ENCODE results near the gene NHERF1. TPM values are rescaled to one million over a fixed set of nuclear protein-coding genes. Genes with fewer than 3 reads are reported as not detected.
A peak's percentile ranks its signal among the peaks of the same experiment; 100 is the strongest.

The NHERF1 gene
- total and polyA plus RNA-seq, 2 of the 13 experiments (the other 11 are each of a cell fraction or from before 2014, with no cell fraction given): 169 to 269 TPM

DNA sequence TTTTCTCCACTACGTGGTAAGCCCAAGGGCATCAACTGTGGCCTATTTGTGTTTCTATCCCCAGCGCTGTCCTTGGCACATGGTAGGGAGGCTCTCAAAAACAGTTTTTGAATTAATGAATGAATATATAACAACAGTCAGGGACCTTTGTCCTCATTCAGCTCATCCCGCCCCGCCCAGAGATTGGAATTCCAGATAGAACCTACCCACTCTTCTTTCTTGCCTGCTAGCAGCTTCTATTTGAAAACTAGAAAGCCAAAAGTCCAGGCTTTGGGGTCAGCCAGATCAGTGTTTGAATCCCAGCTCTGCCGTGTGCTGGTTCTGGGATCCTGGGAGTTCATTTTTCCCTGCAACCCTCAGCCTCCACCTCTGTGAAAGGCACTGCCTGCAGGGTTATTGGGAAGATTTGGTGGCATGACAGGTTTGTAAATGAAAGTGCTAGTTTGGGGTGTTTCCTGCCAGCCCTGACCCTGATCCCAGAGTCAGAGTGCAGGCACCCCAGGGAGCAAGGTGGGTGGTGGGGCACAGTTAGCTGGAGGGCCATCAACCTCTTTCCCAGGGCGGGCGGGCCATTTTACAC, 4.5 kb downstream of the NHERF1 start (continued):
- TF ChIP-seq, protein P1, sequence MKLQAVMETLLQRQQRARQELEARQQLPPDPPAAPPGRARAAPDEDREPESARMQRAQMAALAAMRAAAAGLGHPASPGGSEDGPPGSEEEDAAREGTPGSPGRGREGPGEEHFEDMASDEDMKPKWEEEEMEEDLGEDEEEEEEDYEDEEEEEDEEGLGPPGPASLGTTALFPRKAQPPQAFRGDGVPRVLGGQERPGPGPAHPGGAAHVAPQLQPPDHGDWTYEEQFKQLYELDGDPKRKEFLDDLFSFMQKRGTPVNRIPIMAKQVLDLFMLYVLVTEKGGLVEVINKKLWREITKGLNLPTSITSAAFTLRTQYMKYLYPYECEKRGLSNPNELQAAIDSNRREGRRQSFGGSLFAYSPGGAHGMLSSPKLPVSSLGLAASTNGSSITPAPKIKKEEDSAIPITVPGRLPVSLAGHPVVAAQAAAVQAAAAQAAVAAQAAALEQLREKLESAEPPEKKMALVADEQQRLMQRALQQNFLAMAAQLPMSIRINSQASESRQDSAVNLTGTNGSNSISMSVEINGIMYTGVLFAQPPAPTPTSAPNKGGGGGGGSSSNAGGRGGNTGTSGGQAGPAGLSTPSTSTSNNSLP (IDR thresholded peaks at IDR 0.05; ENCODE audit: low read depth, low read length): 0 out of 2 replicates have a peak, but pooled peaks have one; percentile 4
- TF ChIP-seq SYNCRIP (IDR thresholded peaks at IDR 0.05; ENCODE audit: insufficient read depth, low read depth, low read length) (no peak), ZFP90 (CRISPR knock-in tag; IDR thresholded peaks at IDR 0.05; ENCODE audit: borderline replicate concordance) (no peak), ZNF589 (CRISPR knock-in tag; conservative IDR thresholded peaks at IDR 0.05) (no peak), SETDB1 (CRISPR knock-in tag; IDR thresholded peaks at IDR 0.05; ENCODE audit: borderline replicate concordance) (peak; percentile 73; the same call in 1 of the 2 replicates), HNF4G (IDR thresholded peaks at IDR 0.05; ENCODE audit: borderline replicate concordance, low read depth, low read length) (peak; percentile 71; the same call in 1 of the 2 replicates), HNF4G (CRISPR knock-in tag; IDR thresholded peaks at IDR 0.05; ENCODE audit: borderline replicate concordance, low read depth) (no peak; the same call in 1 of the 2 replicates), RFX3 (CRISPR knock-in tag; IDR thresholded peaks at IDR 0.05) (no peak), ZMAT3 (CRISPR knock-in tag; conservative IDR thresholded peaks at IDR 0.05) (0 out of 2 replicates have a peak, but pooled peaks have one; percentile 41), ARID2 (CRISPR knock-in tag; IDR thresholded peaks at IDR 0.05; ENCODE audit: borderline replicate concordance) (no peak), TARDBP (CRISPR knock-in tag; IDR thresholded peaks at IDR 0.05) (peak; percentile 15; the same call in 1 of the 2 replicates), NFIC (IDR thresholded peaks at IDR 0.05; ENCODE audit: low read length) (0 out of 2 replicates have a peak, but pooled peaks have one; percentile 24), ZNF570 (CRISPR knock-in tag; IDR thresholded peaks at IDR 0.05; ENCODE audit: borderline replicate concordance) (no peak), KDM1A (CRISPR knock-in tag; IDR thresholded peaks at IDR 0.05) (0 out of 2 replicates have a peak, but pooled peaks have one; percentile 28), MATR3 (CRISPR knock-in tag; IDR thresholded peaks at IDR 0.05) (no peak)
- TF ChIP-seq, protein P2, sequence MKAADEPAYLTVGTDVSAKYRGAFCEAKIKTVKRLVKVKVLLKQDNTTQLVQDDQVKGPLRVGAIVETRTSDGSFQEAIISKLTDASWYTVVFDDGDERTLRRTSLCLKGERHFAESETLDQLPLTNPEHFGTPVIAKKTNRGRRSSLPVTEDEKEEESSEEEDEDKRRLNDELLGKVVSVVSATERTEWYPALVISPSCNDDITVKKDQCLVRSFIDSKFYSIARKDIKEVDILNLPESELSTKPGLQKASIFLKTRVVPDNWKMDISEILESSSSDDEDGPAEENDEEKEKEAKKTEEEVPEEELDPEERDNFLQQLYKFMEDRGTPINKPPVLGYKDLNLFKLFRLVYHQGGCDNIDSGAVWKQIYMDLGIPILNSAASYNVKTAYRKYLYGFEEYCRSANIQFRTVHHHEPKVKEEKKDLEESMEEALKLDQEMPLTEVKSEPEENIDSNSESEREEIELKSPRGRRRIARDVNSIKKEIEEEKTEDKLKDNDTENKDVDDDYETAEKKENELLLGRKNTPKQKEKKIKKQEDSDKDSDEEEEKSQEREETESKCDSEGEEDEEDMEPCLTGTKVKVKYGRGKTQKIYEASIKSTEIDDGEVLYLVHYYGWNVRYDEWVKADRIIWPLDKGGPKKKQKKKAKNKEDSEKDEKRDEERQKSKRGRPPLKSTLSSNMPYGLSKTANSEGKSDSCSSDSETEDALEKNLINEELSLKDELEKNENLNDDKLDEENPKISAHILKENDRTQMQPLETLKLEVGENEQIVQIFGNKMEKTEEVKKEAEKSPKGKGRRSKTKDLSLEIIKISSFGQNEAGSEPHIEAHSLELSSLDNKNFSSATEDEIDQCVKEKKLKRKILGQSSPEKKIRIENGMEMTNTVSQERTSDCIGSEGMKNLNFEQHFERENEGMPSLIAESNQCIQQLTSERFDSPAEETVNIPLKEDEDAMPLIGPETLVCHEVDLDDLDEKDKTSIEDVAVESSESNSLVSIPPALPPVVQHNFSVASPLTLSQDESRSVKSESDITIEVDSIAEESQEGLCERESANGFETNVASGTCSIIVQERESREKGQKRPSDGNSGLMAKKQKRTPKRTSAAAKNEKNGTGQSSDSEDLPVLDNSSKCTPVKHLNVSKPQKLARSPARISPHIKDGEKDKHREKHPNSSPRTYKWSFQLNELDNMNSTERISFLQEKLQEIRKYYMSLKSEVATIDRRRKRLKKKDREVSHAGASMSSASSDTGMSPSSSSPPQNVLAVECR (CRISPR knock-in tag; IDR thresholded peaks at IDR 0.05; ENCODE audit: borderline replicate concordance): peak; percentile 52; the same call in 1 of the 2 replicates
- TF ChIP-seq, protein P3, sequence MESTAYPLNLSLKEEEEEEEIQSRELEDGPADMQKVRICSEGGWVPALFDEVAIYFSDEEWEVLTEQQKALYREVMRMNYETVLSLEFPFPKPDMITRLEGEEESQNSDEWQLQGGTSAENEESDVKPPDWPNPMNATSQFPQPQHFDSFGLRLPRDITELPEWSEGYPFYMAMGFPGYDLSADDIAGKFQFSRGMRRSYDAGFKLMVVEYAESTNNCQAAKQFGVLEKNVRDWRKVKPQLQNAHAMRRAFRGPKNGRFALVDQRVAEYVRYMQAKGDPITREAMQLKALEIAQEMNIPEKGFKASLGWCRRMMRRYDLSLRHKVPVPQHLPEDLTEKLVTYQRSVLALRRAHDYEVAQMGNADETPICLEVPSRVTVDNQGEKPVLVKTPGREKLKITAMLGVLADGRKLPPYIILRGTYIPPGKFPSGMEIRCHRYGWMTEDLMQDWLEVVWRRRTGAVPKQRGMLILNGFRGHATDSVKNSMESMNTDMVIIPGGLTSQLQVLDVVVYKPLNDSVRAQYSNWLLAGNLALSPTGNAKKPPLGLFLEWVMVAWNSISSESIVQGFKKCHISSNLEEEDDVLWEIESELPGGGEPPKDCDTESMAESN (CRISPR knock-in tag; conservative IDR thresholded peaks at IDR 0.05): peak; percentile 98
- TF ChIP-seq, protein P4, sequence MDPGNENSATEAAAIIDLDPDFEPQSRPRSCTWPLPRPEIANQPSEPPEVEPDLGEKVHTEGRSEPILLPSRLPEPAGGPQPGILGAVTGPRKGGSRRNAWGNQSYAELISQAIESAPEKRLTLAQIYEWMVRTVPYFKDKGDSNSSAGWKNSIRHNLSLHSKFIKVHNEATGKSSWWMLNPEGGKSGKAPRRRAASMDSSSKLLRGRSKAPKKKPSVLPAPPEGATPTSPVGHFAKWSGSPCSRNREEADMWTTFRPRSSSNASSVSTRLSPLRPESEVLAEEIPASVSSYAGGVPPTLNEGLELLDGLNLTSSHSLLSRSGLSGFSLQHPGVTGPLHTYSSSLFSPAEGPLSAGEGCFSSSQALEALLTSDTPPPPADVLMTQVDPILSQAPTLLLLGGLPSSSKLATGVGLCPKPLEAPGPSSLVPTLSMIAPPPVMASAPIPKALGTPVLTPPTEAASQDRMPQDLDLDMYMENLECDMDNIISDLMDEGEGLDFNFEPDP (CRISPR knock-in tag; conservative IDR thresholded peaks at IDR 0.05): 0 out of 2 replicates have a peak, but pooled peaks have one; percentile 60
